HG03521 (cell line): ENCODE results near the gene XPR1.
"Not testable (repeated sequence)": the region's sequence is repeated elsewhere in the genome, so short reads cannot be mapped to it uniquely, and the experiment has no call there.

Experiments
- ATAC-seq: cut with Tn5 transposase; IDR thresholded peaks from one replicate; pipeline ENCODE4 v1.9.1; 2021; ENCODE audit warnings: mild to moderate bottlenecking, moderate library complexity; ENCODE audit not compliant: unreplicated experiment

XPR1 gene

DNA sequence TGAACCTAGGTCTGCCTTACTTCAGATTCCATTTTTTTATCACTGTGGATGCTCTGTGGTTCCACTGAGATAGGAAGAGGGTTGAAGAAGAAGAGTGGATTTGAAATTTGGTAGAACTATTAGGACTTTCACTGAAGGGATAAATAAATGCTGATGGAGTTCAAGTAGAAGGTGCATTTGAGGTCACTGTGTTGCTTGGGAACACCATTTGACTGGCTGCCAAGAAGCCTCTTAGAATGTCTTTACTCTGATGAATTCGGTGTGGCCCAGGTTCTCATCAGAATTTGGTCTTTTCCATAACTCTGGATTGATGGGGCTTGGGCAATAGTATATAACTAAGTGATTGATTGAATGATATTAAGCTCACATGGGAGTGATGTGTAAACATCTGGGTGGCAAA is 11.9 kb downstream of the XPR1 start:
- ATAC-seq: no peak

DNA sequence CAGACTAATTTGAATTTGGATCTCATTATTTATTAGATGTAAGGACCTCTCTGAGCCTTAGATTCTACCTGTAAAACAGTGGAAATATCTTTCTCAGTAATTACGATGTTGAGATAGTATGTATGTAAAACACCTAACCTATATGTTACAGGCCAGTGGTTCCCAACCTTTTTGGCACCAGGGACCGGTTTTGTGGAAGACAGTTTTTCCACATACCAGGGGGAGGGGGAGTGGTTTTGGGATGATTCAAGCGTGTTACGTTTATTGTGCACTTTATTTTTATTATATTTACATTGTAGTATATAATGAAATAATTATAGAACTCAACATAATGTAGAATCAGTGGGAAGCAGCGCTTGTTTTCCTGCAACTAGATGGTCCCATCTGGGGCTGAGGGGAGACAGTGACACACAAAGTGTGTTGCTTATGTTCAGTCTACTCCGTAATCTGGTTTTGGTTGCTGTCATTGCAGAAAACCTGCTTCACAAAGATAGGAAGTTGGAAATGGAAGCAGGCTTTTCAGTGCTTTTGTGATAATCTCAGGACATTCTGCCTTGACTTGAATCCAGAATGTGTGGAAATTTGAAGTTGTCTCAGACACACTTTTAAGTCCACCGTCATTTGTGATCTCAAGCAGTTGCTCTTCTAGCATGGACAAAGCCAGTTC is 12.8 kb downstream of the XPR1 start:
- ATAC-seq: no peak

DNA sequence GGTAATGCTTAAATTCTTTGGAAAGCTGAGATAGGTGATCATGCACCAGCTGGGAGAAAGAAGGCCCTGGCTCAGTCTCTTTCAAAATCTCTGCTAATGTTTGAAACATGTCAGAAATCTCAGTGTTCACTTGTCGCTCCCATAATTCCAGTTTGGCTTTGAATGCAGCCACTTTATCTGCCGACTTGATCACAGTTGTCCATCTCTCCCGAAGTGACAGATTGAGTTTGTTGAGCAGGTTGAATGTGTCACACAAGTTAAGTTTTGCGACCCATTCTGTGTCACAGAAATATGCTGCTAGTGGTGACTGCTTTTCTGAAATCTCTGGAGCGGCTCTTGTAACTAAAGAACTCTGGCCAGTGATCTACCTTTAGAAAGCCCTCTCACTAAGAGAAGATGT is 13.4 kb downstream of the XPR1 start:
- ATAC-seq: not testable (repeated sequence)

DNA sequence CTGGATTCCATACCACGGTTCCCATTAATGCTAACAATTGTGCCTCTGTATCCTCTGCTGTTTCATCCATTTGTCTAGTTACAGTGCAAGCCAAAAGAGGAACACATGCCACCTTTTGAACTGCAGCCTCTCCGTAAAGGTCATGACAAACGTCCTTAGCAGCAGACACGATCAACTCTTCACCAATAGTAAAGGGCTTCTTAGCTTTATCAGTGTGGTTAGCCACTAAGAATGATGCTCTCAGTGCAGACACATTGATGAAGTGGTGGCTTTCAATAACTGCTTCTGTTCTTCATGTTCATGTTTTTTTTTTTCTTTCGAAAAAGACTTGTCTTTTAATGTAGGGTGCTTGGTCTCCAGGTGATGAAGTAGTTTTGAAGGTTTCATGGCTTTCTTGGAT is 14.3 kb downstream of the XPR1 start:
- no peak for ATAC-seq

DNA sequence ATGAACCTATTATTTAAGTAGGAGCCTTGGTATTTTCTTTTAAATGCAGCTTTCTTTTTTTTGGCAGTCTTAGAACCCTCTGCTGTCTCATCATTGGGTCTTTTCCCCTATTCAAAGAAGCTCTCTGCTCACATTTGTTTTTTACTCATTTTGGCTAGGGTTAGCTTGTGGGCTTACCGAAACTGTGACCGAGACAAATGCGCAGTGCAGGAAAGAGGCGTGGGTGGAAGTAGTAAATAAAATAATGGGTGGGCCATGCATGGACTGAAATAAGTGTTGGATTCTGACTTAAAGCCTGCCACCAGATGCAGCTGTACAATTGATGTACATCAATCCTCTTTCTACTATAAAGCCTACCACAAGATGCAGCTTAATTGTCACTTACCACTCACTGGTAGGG is 14.7 kb downstream of the XPR1 start:
- peak; percentile 53 for ATAC-seq

DNA sequence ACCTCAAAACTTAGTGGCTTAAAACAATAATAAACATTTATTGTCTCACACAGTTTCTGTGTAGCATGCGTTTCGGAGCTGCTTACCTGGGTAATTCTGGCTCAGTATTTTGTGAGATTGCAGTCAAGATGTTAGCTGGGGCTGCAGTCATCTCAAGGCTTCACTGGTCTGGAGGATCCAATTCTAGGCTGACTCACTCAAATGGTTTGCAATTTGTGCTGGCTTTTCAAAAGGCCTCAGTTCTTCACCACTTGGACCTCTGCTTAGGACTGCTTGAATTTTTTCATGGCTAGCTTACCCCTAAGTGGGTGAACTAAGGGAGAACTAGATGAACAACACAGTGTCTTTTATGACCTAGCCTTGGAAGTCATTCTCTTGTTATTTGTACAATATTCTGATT is 21.0 kb downstream of the XPR1 start:
- no peak for ATAC-seq

DNA sequence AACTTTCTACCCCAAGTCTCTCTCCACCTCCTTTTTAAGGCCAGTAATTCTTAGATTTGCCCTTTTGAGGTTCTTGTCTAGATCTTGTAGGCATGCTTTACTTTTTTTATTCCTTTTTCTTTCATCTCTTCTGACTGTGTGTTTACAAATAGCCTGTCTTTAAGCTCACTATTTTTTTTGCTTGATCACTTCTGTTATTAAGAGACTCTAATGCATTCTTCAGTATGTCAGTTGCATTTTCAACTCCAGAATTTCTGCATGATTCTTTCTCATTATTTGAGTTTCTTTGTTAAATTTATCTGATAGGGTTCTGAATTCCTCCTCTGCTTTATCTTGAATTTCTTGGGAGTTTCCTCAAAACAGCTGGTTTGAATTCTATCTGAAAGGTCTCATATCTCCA is 30.9 kb downstream of the XPR1 start:
- ATAC-seq: no peak

DNA sequence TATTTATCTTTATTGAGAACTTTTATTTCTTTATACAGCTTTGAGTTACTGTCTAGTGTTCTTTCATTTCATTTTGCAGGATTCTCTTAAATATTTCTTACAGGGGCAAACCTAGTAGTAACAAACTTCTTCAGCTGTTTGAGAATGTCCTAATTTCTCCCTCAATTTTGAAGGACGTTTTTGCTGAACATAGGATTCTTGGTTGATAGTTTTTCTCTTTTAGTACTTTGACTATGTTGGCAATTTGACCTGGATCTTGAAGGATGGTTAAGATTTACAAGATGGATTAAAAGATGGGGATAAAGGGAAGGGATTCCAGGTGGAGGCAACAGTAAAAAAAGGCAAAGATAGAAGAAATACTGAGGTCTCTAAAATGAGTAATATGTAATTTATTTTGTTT is 38.9 kb downstream of the XPR1 start:
- ATAC-seq: no peak

DNA sequence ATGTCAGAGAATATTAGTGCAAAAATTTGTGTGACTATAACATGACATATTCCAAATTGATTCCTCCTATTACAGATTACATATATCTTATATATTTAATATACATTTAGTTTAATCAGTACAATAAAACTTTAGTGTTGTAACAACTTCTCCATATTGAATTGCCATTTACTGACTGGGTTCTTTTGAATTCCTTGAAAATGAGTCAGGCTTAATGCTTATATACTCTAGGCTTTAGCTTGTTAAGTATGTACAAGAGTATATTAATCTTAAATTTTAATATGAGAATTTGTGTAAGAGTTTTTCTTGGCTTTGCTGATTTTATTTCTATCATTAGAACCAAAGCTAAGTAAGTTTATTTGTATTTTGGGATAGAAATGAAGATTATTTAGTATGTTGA is 40.3 kb downstream of the XPR1 start:
- no peak for ATAC-seq

DNA sequence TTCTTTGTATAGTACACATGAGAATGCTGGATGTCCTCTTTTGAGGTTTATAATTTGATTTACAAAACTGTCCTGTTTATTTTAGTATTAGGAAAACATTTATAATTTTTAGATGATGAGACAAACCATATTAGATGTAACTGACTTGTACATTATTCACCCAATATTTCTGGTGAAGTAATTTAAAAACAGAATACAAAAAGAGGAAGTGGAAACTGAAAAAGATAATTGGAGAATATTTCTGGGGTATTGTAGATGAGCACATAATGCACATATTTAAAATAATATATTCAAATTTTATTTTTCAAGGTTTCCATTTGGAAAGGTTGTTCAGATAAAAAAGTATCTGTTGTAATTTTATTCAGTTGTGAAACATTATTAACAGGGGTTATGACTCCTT is 40.7 kb downstream of the XPR1 start:
- no peak for ATAC-seq

DNA sequence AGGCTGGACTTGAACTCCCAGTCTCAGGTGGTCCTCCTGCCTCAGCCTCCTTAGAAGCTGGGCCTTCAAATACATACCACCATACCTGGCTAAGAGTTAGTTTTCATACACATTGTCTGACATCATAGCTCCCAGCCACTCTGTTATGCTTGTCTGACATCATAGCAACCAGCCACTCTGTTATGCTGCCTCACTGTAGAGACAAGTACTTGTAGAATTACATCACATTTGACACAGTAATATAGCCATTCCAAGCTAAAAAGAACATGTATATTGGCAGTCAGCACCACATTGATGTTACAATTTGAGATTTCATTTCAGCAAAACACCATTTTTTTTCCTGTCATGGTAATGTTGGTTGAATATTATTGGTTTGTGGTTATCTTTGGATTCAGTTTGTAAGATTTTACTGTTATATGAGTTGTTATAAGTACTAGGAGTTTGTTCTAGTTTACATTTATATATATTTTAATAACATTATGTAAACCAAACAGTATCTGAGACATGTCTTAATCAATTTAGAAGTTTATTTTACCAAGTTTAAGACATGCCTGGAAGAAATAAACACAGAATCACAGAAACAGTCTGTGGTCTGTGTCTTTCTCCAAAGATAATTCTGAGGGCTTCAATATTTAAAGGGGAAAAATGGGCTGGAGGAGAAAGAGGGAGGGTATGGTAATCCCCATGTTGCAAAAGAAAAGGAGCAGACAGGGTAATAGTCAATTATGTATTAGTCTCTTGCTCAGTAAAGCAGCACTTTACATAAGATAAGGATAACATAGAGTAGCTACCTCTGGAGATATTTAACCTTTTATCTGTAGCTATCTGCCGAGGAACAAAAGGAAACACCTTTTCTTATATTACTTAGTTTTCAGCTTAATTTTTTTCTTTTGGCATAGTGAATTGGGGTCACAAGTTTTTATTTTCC is 43.0 kb downstream of the XPR1 start:
- ATAC-seq: no peak

DNA sequence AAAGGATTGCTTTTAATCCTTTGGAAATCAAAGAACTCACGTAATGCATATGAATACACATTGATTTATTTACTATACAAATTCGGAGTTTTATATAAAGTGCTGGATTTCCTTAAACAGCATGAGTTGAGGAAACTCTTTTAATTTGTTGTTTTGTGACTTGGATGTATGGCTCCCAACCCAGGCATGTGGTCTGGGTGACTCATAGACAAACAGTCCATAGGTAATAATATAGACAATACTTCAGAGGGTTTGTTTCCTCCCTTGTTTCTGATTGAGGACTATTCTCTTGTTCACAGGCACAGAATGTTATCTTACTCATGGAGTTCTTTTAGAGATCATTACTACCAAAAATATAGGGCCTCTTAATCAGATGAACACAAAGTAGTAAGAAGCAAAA is 43.8 kb downstream of the XPR1 start:
- ATAC-seq: no peak

DNA sequence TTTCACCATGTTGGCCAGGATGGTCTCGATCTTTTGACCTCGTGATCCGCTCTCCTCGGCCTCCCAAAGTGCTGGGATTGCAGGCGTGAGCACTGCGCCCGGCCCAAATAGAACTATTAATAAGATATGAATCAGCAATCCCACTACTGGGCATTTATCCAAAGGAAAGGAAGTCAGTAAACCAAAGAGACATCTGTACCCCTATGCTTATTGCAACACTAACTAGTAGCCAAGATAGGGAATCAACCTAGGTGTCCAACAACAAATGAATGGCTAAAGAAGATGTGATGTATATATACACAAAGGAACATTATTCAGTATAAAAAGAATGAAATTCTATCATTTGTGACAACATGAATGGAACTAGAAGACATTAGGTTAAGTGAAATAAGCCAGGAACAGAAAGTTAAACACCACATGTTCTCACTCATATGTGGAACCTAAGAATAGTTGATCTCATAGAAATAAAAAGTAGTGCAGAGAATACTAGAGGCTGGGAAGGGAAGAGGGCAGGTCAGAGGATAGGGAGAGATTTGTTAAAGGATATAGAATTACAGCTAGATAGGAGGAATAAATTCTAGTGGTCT is 48.8 kb downstream of the XPR1 start:
- ATAC-seq: no peak

DNA sequence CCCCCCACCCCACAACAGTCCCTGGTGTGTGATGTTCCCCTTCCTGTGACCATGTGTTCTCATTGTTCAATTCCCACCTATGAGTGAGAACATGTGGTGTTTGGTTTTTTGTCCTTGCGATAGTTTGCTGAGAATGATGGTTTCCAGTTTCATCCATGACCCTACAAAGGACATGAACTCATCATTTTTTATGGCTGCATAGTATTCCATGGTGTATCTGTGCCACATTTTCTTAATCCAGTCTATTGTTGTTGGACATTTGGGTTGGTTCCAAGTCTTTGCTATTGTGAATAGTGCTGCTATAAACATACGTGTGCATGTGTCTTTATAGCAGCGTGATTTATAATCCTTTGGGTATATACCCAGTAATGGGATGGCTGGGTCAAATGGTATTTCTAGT is 51.3 kb downstream of the XPR1 start:
- not testable (repeated sequence) for ATAC-seq

DNA sequence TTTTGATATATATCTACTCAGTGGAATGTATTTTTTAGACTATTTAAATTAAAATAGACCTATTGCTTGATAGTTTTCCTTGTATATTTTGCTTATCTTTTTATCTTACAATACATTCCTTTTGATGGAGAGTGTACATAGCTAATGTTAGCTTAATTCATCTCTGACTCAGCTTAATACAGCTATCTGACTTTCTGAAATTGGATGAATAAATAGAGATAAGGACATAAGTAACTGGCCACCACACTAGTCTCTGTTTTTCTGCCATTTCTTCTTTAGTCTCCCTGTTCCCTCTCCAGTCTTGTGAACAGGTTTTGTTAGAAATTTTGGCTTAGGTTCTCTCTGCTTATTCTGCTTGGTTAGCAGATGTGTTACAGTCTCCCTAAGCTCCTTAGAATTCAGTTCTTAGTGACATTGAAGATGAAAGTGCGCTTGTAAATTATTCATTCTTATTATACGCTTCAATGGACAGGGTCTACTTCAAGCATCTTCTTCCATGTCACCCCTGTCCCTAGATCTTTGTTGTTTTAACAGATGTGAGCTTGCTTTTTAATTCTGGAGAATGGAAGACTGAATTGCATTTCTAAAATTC is 59.6 kb downstream of the XPR1 start:
- ATAC-seq: no peak

DNA sequence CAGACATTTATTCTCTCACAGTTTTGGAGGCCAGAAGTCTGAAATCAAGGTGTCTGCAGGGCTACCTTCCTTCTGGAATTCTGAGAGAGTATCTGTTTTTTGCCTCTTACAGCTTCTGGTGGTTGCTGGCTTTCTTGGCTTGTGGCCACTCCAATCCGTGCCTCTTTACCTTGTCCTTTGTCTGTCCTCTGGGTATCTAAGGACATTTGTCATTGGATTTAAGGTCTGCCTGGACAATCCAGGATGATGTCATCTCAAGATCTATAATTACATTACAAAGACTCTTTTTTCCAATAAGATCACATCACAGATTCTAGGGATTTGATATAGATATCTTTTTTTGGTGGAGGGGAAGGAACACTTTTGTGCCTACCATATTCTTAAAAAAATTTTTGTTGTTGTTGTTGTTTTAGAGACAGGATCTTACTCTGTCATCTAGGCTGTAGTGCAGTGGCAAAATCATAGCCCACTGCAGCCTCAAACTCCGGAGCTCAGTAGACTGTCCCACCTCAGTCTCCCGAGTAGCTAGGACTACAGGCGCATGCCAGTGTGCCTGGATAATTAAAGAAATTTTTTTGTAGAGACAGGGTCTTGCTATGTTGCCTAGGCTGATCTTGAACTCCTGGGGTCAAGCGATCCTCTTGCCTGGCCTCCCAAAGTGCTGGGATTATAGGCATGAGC is 61.9 kb downstream of the XPR1 start:
- ATAC-seq: no peak

DNA sequence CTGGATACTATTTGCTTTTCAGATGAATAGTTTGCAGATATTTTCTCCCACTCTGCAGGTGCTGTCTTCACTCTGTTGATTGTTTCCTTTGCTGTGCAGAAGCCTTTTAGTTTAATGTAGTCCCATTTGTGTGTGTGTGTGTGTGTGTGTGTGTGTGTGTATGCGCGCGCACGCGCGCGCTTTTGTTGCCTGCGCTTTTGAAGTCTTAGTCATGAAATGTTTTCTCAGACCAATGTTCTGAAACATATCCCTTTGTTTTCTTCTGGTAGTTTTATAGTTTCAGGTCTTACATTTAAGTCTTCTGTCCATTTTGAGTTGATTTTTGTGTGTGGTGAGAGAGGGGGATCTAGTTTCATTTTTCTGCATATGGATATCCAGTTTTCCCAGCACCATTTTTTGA is 63.5 kb downstream of the XPR1 start:
- ATAC-seq: no peak

DNA sequence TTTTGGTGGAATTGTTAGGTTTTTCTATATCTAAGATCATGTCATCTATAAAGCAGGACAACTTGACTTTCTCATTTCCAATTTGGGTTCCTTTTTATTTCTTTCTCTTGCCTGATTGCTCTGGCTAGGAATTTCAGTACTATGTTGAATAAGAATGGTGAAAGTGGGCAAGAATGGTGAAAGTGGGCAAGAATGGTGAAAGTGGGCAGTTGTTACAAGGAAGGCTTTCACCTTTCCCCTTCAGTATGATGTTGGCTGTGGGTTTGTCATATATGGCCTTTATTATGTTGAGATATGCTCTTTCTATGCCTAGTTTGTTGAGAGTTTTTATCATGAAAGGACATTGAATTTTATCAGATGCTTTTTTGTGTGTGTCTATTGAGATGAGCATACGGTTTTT is 64.5 kb downstream of the XPR1 start:
- no peak for ATAC-seq

DNA sequence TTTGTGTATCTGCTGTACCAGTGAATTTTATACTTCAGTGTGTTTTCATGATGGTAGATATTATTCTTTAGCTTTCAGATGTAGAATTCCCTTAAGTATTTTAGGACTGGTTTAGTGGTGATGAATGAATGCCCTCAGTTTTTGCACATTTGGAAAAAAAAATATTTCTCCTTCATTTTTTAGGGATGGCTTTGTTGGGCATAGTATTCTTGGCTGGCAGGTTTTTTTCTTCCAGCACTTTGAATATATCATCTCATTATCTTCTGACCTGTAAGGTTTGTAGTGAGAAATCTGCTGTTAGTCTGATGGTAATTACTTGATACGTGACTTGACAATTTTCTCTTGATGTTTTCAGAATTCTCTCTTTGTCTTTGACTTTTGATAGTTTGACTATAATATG is 66.8 kb downstream of the XPR1 start:
- no peak for ATAC-seq

DNA sequence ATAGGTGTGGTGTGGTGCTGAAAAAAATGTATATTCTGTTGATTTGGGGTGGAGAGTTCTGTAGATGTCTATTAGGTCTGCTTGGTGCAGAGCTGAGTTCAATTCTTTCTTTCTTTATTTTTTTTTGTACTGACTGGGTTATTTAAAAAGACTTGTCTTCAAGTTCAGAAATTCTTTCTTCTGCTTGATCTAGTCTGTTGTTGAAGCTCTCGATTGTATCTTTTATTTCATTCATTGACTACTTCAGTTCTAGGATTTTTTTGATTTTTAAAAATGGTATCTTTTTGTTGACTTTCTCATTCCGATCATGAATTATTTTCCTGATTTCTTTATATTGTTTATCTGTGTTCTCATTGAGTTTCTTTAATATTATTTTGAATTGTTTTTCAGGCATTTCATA is 70.6 kb downstream of the XPR1 start:
- ATAC-seq: not testable (repeated sequence)

DNA sequence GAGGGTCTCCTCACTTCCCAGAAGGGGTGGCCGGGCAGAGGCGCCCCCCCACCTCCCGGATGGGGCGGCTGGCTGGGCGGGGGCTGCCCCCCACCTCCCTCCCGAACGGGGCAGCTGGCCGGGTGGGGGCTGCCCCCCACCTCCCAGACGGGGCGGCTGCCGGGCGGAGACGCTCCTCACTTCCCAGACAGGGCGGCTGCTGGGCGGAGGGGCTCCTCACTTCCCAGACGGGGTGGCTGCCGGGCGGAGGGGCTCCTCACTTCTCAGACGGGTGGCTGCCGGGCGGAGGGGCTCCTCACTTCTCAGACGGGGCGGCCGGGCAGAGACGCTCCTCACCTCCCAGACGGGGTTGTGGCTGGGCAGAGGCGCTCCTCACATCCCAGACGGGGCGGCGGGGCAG is 78.9 kb downstream of the XPR1 start:
- ATAC-seq: not testable (repeated sequence)
